CMK (cell line): ENCODE results near the gene OSBPL2.
A peak's percentile ranks its signal among the peaks of the same experiment; 100 is the strongest.

Experiments used
- DNase-seq: peaks from one replicate; pipeline ENCODE4 v3.0.0-alpha.2; 2010; ENCODE audit warnings: low read depth

The OSBPL2 gene

GRCh38 chr20:62285151-62285550, 46.8 kb downstream of the OSBPL2 start:
- no peak for DNase-seq

DNA sequence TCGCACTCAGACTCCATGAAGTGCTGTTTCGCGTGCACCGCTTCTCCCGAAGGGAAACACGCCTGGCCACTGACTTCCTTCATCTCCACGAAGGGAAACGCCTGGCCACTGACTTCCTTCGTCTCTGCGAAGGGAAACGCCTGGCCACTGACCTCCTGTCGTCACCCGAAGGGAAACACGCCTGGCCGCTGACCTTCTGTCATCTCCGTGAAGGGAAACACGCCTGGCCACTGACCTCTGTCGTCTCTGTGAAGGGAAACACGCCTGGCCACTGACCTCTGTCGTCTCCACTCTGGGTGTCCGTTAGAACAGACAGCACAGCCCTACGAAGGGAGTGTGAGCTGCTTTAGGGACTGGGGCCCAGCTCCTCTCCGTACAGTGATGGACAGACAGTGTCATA, 47.4 kb downstream of the OSBPL2 start:
- peak; percentile 44 for DNase-seq

DNA sequence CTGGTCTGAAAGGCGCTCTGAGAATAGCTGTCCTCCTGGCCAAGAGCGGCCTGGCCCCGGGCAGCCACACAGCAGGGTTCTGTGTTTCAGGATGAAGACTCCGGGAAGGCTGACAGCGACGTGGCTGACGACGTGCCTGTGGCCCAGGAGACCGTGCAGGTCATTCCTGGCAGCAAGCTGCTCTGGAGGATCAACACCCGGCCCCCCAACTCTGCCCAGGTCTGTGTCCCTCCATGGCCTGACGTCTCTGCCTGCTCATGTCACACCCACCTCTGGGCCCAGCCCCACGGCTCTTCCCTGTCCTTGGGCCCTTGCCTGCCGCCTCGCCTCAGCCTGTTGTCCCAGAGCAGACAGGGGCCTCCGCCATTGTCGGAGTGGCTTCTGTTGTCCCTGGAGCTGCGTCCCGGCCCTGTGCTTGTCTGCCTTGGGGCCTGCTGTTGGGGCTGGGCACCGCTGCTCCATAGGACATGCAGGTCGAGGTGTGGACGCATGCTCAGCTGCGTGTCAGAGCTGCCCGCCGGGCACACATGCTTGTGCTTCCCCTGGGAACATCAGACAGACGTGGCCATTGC, 48.3 kb downstream of the OSBPL2 start:
- no peak for DNase-seq

GRCh38 chr20:62287129-62287528, 48.8 kb downstream of the OSBPL2 start:
- DNase-seq = no peak

DNA sequence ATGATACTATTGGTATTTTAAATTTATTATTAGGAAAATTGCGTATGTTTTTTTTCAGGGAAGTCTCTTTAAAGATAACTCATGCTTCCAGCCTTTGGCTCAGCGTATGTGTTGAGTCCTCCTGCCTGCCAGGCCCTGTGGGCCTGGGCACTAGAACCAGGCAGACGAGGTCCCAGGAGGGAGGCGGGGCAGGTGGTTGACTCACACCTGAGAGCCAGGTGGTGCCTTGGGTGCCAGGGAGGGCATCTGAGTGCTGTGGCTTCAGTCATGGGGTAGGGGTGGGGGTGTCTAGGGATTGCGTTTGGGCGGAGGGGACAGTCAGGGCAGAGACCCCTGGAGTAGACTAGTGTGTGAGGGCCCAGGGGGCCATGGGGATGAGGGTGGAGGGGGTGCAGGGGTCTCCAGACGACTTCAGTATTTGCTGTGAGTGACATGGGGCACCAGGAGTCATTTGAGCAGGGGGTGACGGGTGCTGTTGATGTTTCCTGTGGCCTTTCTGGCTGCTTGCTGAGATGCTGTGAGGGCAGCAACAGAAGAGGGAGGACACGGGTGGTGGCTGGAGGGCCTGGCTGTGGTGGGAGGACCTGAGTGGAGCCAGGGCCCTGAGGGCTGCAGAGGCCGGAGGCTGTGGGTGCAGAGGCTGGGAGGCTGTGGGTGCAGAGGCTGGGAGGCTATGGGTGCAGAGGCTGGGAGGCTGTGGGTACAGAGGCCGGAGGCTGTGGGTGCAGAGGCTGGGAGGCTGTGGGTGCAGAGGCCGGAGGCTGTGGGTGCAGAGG, 49.6 kb downstream of the OSBPL2 start:
- DNase-seq = no peak

GRCh38 chr20:62288535-62289105, 50.3 kb downstream of the OSBPL2 start:
- DNase-seq = no peak

GRCh38 chr20:62289131-62289530, 50.8 kb downstream of the OSBPL2 start:
- no peak for DNase-seq

GRCh38 chr20:62289898-62290297, 51.6 kb downstream of the OSBPL2 start:
- no peak for DNase-seq

- DNase-seq = no peak
Measured at GRCh38 chr20:62291251-62292066, 53.1 kb downstream of the OSBPL2 start.

GRCh38 chr20:62292108-62292507, 53.8 kb downstream of the OSBPL2 start:
- DNase-seq = no peak

GRCh38 chr20:62293111-62293784, 54.9 kb downstream of the OSBPL2 start:
- no peak for DNase-seq

DNA sequence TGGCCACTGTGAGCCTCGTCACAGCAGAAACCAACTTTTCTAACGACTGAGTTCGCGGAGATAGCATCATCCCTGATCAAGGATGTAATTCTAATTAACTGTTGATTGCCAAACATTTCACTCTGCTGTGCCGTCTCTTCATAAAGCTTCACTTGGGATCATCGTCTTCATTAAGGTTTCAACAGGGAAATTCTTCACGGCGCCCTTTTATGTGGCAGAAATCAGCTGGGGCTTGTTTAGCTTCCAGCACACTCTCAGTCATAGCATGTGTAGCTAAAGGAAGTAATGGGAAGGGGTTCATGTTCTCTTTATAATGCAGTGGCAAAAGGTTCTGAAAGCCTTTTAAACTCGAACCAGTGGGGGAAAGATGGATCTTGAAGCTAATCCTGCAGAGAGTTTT, 55.6 kb downstream of the OSBPL2 start:
- DNase-seq = no peak

- DNase-seq = no peak
Measured at GRCh38 chr20:62294516-62294915, 56.2 kb downstream of the OSBPL2 start.

DNA sequence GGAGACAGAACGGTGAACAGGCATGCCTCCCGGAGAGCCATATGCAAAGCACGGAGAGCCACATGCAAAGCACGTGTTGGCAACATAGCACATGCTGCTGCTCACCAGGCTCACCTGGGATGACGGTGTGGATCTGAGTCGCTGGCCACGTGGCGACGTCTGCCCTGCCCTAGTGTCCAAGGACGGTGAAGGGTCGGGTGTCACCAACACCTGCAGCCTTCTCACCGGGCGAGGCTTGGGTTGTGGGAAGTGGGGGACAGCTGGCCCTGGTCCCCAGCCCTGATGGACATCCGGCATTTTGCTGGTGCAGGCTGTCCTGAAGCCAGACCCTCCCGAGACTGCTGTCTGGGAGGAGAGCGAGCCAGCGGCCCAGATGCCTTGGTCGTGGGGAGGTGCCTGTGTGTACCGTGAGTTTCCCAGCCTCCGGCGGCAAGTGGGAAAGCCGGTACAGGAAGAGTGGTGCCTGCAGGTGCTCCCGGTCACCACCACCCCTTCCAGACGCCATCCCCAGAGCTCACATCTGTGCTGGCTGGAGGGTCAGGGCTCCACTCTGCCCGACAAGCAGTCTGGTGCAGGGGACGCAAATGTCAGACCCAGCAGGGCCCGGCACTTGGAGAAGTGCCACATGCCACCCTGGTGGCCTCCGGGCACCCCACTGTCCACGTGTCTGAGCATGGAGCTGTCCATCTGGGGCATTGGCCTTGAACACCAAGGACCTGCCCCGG, 58.6 kb downstream of the OSBPL2 start:
- DNase-seq = no peak

- DNase-seq = no peak
Measured at GRCh38 chr20:62297449-62298227, 59.3 kb downstream of the OSBPL2 start.

DNA sequence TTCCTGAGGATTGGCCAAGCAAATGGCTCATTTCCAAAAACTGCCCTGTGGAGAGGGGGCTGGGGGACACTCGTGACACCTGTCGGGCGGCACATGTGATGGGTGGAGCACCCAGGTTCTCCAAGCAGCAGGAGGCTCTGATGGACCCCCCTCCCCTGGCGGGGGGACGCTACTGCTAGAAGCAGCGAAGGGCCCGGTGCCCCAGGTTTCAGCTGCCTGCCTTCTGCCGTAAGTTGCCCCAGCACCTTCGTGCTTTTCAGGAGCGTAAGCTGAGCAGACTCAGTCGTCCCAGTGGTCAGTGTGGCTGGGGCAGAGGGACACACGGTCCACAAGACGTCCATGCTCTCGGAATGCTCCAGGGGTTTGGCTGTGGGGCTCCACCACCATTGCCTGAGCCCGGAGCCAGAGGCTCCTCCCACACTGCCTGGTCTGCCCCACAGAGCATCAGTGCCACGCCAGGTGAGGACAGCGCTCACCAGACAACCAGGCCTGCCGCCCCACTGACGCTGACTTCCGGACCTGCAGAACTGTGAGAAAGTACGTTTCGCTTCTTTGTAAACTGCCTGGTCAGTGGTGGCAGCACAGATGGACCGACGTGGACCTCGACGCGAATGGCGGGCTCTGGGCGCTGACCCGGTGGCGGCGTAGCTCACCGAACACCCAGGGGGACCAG, 60.4 kb downstream of the OSBPL2 start:
- DNase-seq = no peak

- no peak for DNase-seq
Measured at GRCh38 chr20:62299666-62300236, 61.4 kb downstream of the OSBPL2 start.

DNA sequence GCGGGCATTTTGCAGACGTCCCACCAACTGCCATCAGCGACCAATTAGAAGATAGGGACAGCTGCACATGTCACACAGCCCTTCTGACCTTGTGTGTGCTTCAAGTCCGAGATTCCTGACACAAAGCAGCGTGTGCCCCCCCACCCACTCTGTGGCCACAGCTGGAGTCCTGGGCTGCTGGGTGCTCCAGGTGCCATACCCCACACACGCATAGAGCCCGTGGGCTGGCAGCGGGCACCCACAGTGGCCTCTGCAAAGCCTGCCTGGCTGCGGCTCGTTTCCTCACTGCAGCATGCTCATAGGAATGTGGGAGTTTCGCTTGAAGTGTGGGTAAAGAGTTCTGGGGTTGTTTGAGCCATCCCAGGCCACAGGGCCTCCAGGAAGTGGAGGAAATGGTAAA, 62.0 kb downstream of the OSBPL2 start:
- no peak for DNase-seq

DNA sequence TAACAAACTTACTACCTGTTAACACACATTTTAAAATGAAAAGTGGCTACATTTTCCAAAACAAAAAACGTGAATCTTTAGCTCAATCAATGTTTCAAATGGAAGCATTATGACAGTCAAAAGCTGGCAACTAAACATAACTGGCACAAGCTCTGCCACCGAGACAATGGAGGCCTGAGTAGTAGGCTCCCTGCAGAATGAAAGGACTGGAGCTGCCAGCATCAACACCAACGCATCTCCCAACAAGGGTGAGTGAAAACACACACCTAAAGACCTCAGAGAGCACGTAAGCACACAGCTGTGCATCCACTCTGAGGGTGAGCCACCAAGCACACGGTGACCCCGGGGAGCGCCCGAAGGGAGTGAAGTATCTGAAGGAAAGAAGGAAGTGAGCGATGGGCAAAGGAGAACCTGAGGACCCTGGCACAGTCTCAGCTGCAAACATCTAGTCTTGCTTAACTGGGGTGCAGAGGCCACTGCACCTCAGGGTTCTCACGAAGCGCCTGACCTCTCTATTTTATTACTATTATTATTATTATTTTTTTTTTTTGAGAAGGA, 62.9 kb downstream of the OSBPL2 start:
- no peak for DNase-seq
